ENCODE data around the gene PNRC1. TPM values are rescaled to one million over a fixed set of nuclear protein-coding genes. Genes with fewer than 3 reads are reported as not detected.
A peak's percentile ranks its signal among the peaks of the same experiment; 100 is the strongest.

The PNRC1 gene
- total RNA-seq, 1 experiment from 2014 or later: 45.1 TPM

DNA sequence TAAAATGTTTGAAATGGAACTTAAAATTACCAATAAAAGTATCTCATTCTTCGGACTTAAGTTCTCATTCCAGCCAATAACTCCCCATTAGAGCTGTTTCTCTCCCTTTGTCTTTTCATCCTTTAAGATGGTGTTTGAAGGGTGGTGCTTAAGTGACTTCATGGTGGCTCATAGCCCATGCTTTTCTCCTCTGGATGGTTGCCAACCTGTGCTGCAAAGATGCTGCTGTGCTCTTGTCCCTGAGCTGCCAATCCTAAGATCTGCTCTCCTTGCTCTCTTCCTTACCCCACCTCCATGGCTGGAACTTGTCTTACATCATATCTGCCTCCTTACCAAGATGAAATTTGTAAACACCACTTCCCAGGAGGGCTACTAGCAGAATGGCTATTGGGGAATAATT, 31.6 kb upstream of the PNRC1 start:
- H3K9me3 Mint-ChIP-seq (ENCODE audit: unreplicated experiment): no peaks in the 10 kb centered on the region
- ChIA-PET CTCF (no interaction called here), POLR2A (no interaction called here)
- Histone ChIP-seq H3K4me1 (peaks cover 27% of the 10 kb centered on the region), H3K27me3 (replicated peaks; ENCODE audit: control insufficient read depth, insufficient read depth, low read length) (no peaks in the 10 kb centered on the region), H3K36me3 (ENCODE audit: control insufficient read depth, insufficient read depth, low read length) (no peaks in the 10 kb centered on the region), H3K4me3 (ENCODE audit: low read depth, low read length) (no peak overlapping the region), H3K9me3 (no peaks in the 10 kb centered on the region)
- H3K4me3 Mint-ChIP-seq (ENCODE audit: unreplicated experiment): no peak overlapping the region
- no peaks in the 10 kb centered on the region for H3K36me3 Mint-ChIP-seq (ENCODE audit: insufficient read depth, unreplicated experiment)
- no TSS peak for BruUV-seq (replicated peaks)
- no peak for DNase-seq
- intact Hi-C loops (cut with micrococcal nuclease; ENCODE audit: unreplicated experiment): no loop called here
- H3K4me1 Mint-ChIP-seq (ENCODE audit: low read depth, unreplicated experiment): peaks cover 19% of the 10 kb centered on the region
- no peaks in the 10 kb centered on the region for H3K27me3 Mint-ChIP-seq (ENCODE audit: insufficient read depth, unreplicated experiment)
- TF ChIP-seq, protein P1, sequence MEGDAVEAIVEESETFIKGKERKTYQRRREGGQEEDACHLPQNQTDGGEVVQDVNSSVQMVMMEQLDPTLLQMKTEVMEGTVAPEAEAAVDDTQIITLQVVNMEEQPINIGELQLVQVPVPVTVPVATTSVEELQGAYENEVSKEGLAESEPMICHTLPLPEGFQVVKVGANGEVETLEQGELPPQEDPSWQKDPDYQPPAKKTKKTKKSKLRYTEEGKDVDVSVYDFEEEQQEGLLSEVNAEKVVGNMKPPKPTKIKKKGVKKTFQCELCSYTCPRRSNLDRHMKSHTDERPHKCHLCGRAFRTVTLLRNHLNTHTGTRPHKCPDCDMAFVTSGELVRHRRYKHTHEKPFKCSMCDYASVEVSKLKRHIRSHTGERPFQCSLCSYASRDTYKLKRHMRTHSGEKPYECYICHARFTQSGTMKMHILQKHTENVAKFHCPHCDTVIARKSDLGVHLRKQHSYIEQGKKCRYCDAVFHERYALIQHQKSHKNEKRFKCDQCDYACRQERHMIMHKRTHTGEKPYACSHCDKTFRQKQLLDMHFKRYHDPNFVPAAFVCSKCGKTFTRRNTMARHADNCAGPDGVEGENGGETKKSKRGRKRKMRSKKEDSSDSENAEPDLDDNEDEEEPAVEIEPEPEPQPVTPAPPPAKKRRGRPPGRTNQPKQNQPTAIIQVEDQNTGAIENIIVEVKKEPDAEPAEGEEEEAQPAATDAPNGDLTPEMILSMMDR (IDR thresholded peaks at IDR 0.05; ENCODE audit: insufficient read depth in 1 of 2, low read depth in 1 of 2, low read length in 1 of 2, severe bottlenecking in 1 of 2, unreplicated experiment in 1 of 2): no peak
- H3K27ac Mint-ChIP-seq (ENCODE audit: unreplicated experiment): no peak overlapping the region

DNA sequence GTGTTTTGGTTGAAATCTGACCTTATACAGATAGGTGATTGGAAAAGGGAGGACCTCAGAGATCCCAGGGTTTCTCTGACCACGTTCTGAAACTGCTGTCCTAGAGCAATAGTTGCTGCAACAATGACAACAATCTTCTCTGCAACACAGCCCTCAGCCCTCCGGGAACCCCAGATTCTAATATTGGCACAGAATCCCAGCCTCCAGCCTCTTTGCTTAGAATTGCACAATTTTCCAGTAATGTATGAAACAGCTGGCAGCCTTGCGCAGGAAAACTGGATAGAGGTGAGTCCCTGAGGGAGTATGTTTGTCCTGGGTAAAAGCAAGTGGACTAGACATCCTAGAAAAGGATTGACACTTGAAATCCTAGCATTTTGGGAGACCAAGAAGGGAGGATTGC, 30.4 kb upstream of the PNRC1 start:
- Histone ChIP-seq H3K4me3 (ENCODE audit: low read depth, low read length) (no peak overlapping the region), H3K4me1 (peaks cover 21% of the 10 kb centered on the region), H3K36me3 (ENCODE audit: control insufficient read depth, insufficient read depth, low read length) (no peaks in the 10 kb centered on the region), H3K27me3 (replicated peaks; ENCODE audit: control insufficient read depth, insufficient read depth, low read length) (no peaks in the 10 kb centered on the region), H3K9me3 (no peaks in the 10 kb centered on the region)
- Mint-ChIP-seq H3K4me3 (ENCODE audit: unreplicated experiment) (no peak overlapping the region), H3K4me1 (ENCODE audit: low read depth, unreplicated experiment) (peaks cover 19% of the 10 kb centered on the region), H3K27ac (ENCODE audit: unreplicated experiment) (no peak overlapping the region), H3K27me3 (ENCODE audit: insufficient read depth, unreplicated experiment) (no peaks in the 10 kb centered on the region), H3K9me3 (ENCODE audit: unreplicated experiment) (no peaks in the 10 kb centered on the region), H3K36me3 (ENCODE audit: insufficient read depth, unreplicated experiment) (no peaks in the 10 kb centered on the region)
- CTCF ChIA-PET: no interaction called here
- POLR2A ChIA-PET: no interaction called here
- intact Hi-C loops (cut with micrococcal nuclease; ENCODE audit: unreplicated experiment): no loop called here
- BruUV-seq (replicated peaks): no TSS peak
- TF ChIP-seq, protein P1 (IDR thresholded peaks at IDR 0.05; ENCODE audit: insufficient read depth in 1 of 2, low read depth in 1 of 2, low read length in 1 of 2, severe bottlenecking in 1 of 2, unreplicated experiment in 1 of 2): no peak
- DNase-seq: peak in 1 of 2 experiments; percentile 9

DNA sequence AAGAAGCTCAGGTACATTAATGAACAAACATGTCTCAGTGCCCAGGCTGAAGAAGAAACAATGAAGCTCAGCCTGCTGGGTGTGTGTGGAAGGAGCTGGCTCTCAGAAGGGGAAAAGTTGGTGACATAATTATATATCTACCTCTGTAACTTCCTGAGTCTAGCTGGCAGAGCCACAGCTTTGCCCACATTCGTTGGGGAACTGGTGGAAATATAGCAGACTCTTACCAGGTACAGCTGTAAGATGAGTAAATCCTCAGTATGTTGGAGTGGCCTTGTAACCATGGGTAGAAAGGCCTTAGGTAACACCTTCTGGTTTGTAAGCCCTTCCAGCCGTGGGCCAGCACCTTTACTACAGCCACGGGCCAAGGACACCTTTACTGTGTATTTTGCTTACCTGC, 29.9 kb upstream of the PNRC1 start:
- no peaks in the 10 kb centered on the region for H3K27me3 Mint-ChIP-seq (ENCODE audit: insufficient read depth, unreplicated experiment)
- no peak overlapping the region for H3K4me3 Mint-ChIP-seq (ENCODE audit: unreplicated experiment)
- DNase-seq: no peak
- intact Hi-C loops (cut with micrococcal nuclease; ENCODE audit: unreplicated experiment): no loop called here
- H3K36me3 Mint-ChIP-seq (ENCODE audit: insufficient read depth, unreplicated experiment): no peaks in the 10 kb centered on the region
- Histone ChIP-seq H3K27me3 (replicated peaks; ENCODE audit: control insufficient read depth, insufficient read depth, low read length) (no peaks in the 10 kb centered on the region), H3K4me1 (peaks cover 20% of the 10 kb centered on the region), H3K9me3 (no peaks in the 10 kb centered on the region), H3K36me3 (ENCODE audit: control insufficient read depth, insufficient read depth, low read length) (no peaks in the 10 kb centered on the region), H3K4me3 (ENCODE audit: low read depth, low read length) (no peak overlapping the region)
- BruUV-seq (replicated peaks): no TSS peak
- H3K27ac Mint-ChIP-seq (ENCODE audit: unreplicated experiment): no peak overlapping the region
- peaks cover 19% of the 10 kb centered on the region for H3K4me1 Mint-ChIP-seq (ENCODE audit: low read depth, unreplicated experiment)
- TF ChIP-seq, protein P1 (IDR thresholded peaks at IDR 0.05; ENCODE audit: insufficient read depth in 1 of 2, low read depth in 1 of 2, low read length in 1 of 2, severe bottlenecking in 1 of 2, unreplicated experiment in 1 of 2): no peak
- no peaks in the 10 kb centered on the region for H3K9me3 Mint-ChIP-seq (ENCODE audit: unreplicated experiment)
- POLR2A ChIA-PET: no interaction called here
- CTCF ChIA-PET: no interaction called here
